Upper lobe of left lung (tissue), 4 donors: Measurements from ENCODE around the gene MGLL.
A peak's percentile ranks its signal among the peaks of the same experiment; 100 is the strongest.

Source experiments
- CTCF ChIP-seq, 6 experiments: fragments of 450-650 bp in 4 of 6; fragments of 200-600 bp in 2 of 6; sonication (generic) in 2 of 6; IDR thresholded peaks; one replicate each; pipeline ENCODE4 v1.5.1; 2016 to 2019; ENCODE audit warnings: antibody characterized with exemption in 6 of 6
- EP300 ChIP-seq, 4 donors: sonication (generic); formaldehyde crosslinking; IDR thresholded peaks; one replicate each; pipeline ENCODE4 v1.5.1; 2017; ENCODE audit warnings: antibody characterized with exemption in 4 of 4, control low read depth in 2 of 4
- POLR2A ChIP-seq, 4 donors: fragments of 450-650 bp; IDR thresholded peaks; one replicate each; pipeline ENCODE4 v1.5.1; 2016 to 2017; ENCODE audit warnings: antibody characterized with exemption in 4 of 4, mild to moderate bottlenecking in 2 of 4
- POLR2AphosphoS5 ChIP-seq, 2 donors: sonication (generic); formaldehyde crosslinking; IDR thresholded peaks; one replicate each; pipeline ENCODE4 v1.5.1; 2017; ENCODE audit warnings: antibody characterized with exemption in 2 of 2

GRCh38 chr3:127768346-127769008, 53.8 kb downstream of the MGLL start:
- TF ChIP-seq CTCF (IDR thresholded peaks at IDR 0.05): no peak
- peak; percentile 17 to 71 for TF ChIP-seq POLR2AphosphoS5 (IDR thresholded peaks at IDR 0.05)
- TF ChIP-seq EP300 (IDR thresholded peaks at IDR 0.05): peak in 2 of 4 donors; percentile 39 to 50
- TF ChIP-seq POLR2A (IDR thresholded peaks at IDR 0.05): no peak
